ENCODE results near the gene SHQ1.
"Not testable (repeated sequence)": the region's sequence is repeated elsewhere in the genome, so short reads cannot be mapped to it uniquely, and the experiment has no call there.

Gene SHQ1

DNA sequence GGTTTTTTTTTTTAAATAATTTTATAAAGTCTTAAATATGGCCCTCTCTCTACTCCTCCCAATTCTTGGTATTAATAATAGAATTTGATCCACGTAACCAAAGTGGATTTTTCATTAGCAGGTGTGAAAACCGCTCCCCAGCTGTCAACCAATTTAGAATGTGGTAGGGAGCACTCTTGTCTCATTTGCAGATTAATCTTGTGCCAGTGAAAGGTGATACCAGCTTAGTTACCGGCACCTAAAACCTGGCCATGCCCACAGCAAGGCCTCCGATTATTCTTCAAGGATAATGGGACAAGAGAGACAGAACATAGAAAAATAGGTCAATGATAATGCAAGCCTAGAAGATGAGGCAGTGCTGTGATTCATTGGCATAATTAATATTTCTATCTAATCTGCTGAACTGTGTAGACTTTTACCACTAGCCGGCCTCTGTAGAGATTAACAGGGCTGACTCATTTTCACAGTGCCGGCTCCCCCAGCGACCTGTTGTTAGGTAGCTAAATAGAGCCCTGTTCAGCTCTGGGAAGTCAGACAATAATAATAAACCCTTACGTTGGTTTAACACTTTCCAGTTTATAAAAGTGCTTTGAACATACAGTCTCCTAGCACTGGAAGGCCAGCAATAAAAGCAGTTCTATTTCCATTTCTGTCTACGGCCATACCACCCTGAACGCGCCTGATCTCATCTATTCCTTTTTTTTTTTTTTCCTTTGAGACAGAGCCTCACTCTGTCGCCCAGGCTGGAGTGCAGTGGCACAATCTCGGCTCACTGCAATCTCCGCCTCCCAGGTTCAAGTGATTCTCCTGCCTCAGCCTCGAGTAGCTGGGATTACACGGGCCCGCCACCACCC lies 102.9 kb downstream of the SHQ1 start:
- DNase-seq, result no peak

- no peak for DNase-seq
These were observed 103.9 kb downstream of the SHQ1 start for GRCh38 chr3:72744330-72744729.

GRCh38 chr3:72739531-72740466 lies 108.4 kb downstream of the SHQ1 start:
- no peak for DNase-seq

DNA sequence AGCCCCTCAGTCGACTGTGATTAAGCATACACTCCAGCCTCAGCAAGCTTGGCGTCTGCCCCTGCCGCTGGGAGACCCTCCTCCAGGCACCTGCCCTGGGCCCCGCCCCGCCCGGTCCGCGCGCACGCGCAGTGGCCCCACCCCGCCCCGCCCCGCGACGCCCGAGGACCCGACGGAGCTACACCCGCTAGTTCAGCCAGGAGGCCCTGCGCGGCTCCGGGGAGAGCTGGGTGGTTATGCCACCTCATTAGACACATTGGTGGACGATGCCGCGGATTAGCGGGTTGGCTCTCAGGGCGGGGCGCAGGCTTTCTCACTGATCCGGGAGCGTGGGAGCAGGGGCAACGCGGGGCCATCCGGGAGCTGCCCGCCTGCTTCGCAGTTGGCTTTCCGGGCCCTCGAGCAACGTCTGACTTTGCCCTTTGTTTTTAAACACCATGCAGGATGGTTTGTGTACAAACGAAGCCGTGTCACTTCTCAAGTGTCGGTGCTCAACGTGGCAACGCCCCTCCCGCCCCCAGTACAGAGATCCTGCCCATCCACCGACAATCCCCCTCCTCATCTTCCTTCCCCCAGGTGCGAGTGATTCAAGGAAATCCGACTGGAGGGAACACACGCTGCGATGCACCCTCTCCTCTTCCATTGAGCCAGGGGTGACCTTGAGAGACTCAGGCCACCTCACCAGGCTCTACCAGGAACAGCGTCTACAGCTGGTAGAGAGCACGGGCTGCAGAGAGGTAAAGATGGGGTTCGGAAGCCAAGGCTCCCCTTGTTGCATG lies 109.3 kb downstream of the SHQ1 start:
- peak; percentile 76 to 78 for DNase-seq

DNA sequence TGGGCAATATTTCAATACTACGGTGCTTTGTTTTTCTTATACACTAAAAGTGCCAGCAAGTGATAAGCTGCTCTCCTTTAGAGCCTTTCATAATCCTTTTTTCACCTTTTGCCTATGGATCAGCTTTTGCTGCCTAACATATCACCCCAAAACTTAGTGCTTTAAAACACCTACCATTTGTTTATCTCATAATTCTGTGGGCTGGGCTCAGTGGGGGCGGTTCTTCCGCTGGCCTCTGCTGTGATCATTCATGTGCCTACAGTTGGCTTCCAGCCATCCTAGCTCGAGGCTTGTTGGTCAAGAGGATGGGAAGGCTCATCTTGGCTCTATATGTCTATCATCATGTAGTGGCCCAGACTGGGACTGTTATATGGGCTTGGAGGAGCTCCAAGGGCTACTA lies 113.2 kb downstream of the SHQ1 start:
- not testable (repeated sequence) for DNase-seq

DNA sequence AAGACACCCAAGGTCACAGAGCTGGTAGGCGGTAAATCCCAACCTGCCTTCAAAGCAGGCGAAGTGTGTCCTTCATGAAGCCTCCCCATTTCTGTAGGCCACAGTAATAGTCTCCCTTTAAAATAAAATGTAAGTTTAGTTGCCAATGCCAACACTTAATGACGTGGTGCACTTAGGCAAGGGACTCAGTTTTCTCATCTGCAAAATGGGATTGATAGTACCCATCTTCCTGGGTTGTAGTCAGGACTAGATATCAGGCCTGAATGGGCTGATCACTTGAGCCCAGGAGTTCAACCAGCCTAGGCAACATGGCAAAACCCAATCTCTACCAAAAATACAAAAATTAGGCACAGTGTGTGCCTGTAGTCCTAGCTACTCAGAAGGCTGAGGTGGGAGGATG lies 114.6 kb downstream of the SHQ1 start:
- DNase-seq, result no peak

GRCh38 chr3:72732666-72733345 lies 115.4 kb downstream of the SHQ1 start:
- DNase-seq, result not testable (repeated sequence)

DNA sequence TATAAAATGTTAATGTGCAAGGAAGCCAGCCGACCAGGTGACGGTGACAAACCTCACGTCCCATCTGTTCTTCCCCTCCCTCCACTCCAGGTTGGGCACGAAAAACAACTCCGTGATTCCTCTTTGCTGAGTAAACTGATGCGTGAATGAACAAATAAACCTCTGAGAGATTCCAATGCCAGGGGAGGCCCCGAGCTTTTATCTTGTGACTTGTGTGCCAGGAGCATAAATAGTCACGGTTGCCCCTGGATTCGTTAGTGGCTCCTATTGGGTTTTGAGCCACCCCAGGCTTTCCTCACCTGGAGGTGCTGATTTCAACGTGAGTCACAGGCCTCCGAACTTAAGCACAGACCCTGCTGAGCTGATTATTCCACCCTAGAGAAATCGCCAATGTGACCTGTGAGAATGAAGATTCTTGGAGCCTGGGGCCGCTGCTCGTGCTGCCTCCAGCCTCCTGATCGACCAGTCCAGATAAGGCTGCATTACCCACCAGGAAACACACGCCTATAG lies 119.2 kb downstream of the SHQ1 start:
- no peak for DNase-seq

DNA sequence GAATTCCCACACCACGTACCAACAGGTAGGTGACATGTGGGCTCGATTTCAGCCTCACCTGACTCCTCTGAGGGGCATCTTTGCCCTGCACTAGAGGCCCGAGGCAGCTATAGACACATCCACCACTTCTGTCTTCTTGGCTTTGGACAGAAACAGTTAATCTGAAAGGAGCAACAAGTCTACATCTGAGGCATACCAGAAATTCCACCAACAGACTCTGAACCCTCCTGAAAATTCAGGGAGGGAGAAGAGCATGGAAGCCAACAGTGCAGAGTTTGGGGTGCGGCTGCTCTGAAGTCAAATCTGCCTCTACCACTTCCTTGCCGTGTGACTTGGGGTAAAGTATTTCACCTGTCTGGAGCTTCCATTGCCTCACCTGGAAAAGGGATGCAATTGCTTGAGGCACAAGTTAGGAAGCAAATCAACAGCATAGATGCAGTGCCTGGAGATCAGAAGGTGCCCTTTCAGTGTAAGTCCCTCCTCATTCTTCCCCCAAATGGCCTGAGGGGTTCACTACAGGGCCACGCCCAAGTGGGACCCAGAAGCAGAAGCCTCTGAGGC lies 119.8 kb downstream of the SHQ1 start:
- no peak for DNase-seq

- no peak for DNase-seq
These were observed 120.5 kb downstream of the SHQ1 start for GRCh38 chr3:72727726-72728125.

GRCh38 chr3:72727172-72727571 lies 121.1 kb downstream of the SHQ1 start:
- no peak for DNase-seq

DNA sequence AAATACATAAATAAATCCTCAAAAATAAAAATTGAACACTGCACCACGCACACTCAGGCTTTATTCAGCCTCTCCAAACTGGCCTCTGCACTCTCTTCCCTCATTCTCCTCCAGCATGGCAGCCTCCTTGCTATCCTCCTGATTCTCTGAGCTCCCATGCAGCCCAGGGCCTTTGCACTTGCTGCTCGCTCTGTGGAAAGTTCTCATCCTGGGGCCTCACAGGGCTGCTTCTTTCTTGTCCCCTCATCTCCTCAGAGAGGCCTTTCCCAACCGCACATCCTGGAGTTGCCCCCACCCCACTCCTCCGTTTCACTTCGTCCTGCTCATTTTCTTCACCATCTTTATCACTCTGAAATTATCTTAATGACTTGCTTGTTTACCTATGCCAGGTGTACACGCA lies 123.0 kb downstream of the SHQ1 start:
- DNase-seq, result no peak

GRCh38 chr3:72724070-72724469 lies 124.2 kb downstream of the SHQ1 start:
- DNase-seq, result no peak

- DNase-seq, result no peak
These were observed 125.1 kb downstream of the SHQ1 start for GRCh38 chr3:72722930-72723726.

DNA sequence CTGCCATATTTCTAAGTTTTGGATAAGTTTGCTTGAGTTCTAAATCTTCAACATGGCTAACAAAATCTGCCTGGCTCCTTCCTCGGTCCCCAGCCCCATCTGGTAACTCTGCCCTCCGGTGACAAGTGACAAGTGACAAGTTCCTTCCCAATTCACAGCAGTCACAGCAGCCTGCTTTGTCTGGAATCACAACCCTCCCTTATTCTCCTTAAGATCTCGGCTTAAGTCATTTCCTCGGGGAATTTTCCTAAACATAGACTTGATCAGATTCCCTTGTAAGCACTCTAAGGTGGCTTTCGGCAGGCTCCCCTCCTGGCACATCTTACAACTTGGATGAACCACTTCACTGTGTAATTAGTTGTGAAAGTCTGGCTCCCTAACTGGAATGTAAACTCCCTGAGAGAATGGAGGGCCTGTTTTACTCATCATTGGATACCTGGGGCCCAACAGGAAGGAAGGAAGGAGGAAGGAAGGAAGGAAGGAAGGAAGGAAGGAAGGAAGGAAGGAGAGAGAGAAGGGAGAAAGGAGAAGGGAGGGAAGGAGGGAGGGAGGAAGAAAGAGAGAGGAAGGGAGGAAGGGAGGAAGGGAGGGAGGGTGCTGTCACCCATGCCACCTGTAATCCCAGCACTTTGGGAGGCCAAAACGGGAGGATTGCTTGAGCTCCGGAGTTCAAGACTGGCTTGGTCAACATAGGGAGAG lies 126.4 kb downstream of the SHQ1 start:
- no peak for DNase-seq

- no peak for DNase-seq
These were observed 127.7 kb downstream of the SHQ1 start for GRCh38 chr3:72720566-72720965.

DNA sequence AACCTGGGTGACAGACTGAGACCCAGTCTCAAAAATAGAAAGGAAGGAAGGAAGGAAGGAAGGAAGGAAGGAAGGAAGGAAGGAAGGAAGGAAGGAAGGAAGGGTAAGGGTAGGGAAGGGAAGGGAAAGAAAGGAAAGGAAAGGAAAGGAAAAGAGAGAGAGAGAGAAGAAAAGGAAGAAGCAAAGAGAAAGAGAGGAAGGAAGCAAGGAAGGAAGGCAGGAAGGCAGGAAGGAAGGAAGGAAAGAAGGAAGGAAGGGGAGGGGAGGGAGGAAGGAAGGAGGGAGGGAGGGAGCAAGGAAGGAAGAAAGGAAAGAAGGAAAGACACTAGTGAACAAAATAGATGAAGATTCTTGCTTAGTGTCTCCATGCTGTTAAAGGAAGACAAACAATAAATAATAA lies 129.1 kb downstream of the SHQ1 start:
- no peak for DNase-seq

DNA sequence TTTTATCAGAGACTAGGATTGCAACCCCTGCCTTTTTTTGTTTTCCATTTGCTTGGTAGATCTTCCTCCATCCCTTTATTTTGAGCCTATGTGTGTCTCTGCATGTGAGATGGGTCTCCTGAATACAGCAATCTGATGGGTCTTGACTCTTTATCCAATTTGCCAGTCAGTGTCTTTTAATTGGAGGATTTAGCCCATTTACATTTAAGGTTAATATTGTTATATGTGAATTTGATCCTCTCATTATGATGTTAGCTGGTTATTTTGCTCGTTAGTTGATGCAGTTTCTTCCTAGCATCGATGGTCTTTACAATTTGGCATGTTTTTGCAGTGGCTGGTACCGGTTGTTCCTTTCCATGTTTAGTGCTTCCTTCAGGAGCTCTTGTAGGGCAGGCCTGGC lies 134.1 kb downstream of the SHQ1 start:
- not testable (repeated sequence) for DNase-seq

DNA sequence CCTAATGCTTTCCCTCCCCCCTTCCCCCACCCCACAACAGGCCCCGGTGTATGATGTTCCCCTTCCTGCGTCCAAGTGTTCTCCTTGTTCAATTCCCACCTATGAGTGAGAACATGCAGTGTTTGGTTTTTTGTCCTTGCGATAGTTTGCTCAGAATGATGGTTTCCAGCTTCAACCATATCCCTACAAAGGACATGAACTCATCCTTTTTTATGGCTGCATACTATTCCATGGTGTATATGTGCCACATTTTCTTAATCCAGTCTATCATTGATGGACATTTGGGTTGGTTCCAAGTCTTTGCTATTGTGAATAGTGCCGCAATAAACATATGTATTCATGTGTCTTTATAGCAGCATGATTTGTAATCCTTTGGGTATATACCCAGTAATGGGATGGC lies 137.8 kb downstream of the SHQ1 start:
- DNase-seq, result not testable (repeated sequence)

- DNase-seq, result no peak
These were observed 139.8 kb downstream of the SHQ1 start for GRCh38 chr3:72708441-72708840.
